ENCODE measurements around the gene RBKS.
A peak's percentile ranks its signal among the peaks of the same experiment; 100 is the strongest.
"Not testable (repeated sequence)": the region's sequence is repeated elsewhere in the genome, so short reads cannot be mapped to it uniquely, and the experiment has no call there.

The RBKS gene

DNA sequence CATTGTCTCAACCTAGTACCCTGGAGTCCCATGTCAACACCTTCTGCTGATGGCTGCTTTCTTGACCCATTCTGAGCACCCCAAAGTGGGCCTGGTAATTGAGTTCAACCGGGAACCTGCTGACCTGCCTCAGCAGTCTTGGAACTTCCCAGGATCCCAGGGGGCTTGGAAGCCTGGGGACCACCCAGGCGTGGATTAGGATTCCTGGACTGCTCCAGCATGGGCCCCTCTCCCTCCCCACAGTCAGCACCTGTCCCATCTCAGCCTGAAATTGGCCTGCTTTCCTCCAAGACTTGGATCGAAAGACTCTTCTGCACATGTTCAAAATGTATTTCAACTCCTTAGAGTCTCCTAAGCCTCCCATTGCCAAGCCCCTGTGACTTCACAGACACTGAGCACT lies 134.1 kb downstream of the RBKS start:
- DNase-seq: no peak

DNA sequence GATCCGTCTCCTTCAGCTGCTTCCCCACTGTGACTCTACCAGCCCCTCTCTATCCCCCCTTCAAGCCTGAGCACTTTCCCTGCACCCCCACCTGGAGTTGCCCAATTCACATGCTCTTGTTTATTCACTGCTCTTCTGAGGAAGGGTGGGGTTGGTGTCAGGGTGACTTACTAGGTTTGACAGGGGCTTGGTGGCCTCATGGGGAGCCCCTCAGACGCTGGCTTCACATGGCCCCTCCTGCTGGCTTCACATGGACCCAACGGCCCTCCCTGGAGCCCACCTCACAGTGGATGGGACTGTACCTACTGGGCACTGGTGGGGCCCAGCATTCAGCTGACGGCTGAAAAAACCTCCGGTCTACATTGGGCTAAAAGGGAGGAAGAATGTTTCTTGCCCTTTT lies 135.4 kb downstream of the RBKS start:
- no peak for DNase-seq

DNA sequence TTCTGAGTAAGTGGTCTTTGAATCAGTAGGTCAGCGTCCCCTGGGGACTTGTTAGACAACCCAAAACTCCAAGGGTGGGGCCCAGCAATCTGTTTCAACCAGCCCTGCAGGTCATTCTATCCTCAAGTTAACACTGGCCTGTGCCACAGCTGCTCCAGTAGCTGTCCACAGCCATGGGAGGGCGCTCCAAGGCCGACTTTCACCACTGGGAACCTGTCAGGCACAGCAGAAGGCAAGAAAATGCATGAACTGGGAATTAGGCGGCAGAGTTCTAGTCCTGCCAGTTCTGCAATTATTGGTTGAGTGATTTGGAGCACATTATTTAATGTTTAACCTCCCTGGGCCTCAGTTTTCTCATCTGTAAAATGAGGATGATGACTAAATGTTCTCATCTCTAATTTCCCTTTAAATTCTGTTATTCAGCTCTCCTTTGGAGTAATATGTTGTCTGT lies 136.0 kb downstream of the RBKS start:
- DNase-seq: peak; percentile 65

GRCh38 chr2:27752551-27753237 lies 137.5 kb downstream of the RBKS start:
- no peak for DNase-seq

DNA sequence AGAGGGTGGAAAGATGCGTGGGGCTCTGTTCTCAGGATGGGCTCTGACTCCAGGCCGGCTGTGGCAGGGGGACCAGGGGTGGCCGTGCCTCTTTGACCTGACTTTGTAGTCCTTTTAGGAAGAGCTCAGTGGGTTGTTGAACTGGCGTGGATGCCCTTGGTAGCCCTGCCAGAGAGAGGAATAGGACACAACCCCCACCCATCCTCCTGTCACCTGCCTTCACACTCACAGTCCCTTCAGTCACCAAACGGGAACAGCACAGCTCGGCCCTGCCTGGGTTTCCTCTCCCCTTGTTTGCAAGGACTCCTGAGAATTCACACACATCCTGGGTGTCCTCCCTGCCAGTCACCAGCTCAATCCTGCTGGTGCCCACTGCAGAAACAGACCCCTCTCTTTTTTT lies 138.8 kb downstream of the RBKS start:
- no peak for DNase-seq

DNA sequence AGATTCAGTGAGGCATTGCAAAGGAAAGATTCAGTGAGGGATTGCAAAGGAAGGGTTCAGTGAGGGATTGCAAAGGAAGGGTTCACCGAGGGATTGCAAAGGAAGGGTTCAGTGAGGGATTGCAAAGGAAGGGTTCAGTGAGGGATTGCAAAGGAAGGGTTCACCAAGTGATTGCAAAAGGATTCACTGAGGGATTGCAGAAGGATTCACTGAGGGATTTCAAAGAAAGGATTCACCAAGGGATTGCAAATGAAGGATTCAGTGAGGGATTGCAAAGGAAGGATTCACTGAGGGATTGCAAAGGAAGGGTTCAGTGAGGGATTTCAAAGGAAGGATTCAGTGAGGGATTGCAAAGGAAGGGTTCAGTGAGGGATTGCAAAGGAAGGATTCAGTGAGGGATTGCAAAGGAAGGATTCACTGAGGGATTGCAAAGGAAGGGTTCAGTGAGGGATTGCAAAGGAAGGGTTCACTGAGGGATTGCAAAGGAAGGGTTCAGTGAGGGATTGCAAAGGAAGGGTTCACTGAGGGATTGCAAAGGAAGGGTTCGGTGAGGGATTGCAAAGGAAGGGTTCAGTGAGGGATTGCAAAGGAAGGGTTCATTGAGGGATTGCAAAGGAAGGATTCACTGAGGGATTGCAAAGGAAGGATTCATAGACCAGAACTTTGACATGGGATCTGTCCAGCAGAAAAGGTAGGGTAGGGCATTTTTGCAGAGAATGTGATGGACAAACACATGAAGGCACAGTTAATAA lies 141.2 kb downstream of the RBKS start:
- not testable (repeated sequence) for DNase-seq

GRCh38 chr2:27747827-27748352 lies 142.3 kb downstream of the RBKS start:
- DNase-seq: no peak

- no peak for DNase-seq
Observed at GRCh38 chr2:27746325-27746724, 143.9 kb downstream of the RBKS start.

GRCh38 chr2:27745494-27745893 lies 144.7 kb downstream of the RBKS start:
- not testable (repeated sequence) for DNase-seq

DNA sequence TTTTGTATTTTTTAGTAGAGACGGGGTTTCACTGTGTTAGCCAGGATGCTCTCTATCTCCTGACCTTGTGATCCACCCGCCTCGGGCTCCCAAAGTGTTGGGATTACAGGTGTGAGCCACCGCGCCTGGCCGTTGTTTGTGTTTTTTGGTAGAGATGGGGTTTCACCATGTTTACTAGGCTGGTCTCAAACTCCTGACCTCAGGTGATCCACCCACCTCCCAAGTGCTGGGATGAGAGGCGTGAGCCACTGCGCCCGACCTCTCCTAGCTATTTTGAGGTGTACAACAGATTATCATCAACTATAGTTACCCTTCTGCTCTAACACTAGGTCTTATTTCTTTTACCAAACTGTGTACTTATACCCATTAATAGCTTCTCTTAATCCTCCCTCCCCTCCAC lies 147.6 kb downstream of the RBKS start:
- DNase-seq: no peak

DNA sequence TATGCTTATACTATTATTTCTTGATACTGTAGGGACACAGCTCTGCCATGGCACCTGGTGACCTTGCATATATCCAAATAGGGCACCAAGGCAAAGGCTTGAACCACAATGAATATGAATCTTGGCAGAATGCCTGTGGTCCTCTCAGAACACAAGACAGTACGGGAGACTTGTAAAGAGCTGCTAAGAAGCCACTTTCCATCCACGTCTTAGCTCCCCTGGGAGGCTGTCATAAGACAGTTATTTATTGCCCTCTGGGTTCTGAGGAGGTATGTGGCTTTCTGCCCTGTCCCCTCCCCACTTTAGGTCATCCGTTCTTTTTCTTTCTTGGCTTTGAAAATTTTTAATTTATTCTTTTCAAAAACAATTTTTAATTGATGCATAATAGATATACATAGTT lies 148.5 kb downstream of the RBKS start:
- no peak for DNase-seq

DNA sequence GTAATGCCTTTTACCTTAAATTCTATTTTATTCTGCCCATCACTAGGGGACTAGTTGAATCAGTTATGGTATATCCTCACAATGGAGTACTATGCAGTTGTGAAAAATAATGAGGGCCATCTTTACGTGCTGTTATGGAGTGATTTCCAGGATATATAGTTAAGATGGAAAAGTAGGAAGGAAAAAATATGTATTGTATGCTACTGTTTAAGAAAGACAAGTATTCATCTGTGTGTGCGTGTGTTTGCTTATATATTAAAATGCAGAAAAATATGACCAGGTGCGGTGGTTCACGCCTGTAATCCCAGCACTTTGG lies 151.2 kb downstream of the RBKS start:
- no peak for DNase-seq

DNA sequence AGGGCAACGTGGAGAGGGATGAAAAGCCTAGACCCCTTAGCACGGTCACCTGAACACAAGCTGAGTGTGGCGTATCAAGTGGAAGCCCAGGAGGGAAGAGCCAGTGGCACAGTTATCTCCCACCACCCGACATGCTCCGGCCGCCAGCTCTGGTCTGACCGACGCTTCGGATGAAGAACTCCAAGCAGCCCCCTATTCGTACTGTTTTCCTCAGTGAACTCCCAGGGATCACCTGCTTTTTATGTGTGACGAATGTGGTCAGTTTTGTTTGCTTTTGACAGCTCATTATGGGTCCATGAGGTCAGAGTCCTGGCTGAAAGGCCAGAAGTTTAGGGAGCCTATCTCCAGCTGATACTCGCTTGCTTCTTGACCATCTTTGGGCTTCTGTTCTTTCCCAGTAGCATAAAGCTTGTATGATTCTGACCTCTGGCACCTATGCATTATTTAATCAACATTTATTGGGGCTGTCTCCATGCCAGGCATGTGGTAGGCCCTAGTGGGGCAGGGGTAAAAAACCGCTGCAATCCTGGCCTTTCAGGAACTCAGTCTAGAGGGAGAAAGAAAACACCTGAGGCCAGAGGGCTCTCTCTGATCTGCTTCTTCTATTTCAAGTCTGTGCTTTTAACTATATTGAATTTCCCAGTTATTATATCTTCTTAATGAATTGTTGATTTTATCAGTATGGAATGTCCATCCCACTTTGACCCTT lies 151.7 kb downstream of the RBKS start:
- DNase-seq: no peak

DNA sequence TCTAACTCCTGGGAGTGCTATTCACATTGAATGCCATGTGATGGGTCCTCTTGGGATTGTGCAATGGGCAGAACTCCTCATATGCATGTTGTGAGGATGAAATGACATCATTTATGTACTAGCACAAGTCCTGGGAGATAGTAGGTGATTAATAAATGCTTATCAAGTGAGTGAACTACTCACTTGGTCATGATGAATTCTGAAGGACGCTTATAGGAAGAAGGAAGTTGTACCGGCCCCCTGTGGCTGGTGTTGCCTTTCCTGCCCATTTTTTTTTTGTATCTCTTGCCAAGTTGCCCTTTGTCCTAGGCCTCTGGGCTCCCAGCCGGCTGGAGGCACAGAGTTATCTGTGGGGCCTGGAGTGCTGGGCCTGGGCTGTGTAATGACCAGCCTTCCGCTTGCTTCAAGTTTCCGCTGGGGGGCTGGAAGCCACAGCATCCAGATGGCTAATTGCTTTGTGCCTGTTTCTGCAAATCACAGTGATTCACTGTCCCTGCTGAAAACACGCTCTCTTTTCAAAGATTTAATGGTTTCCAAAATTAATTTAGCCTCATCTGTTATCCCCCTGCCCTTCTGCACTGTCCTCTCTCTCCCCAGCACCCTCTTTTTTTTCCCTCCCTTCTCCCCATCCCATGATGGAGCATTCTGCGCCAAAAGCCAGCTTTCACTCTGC lies 152.4 kb downstream of the RBKS start:
- no peak for DNase-seq

GRCh38 chr2:27736890-27737204 lies 153.3 kb downstream of the RBKS start:
- no peak for DNase-seq

DNA sequence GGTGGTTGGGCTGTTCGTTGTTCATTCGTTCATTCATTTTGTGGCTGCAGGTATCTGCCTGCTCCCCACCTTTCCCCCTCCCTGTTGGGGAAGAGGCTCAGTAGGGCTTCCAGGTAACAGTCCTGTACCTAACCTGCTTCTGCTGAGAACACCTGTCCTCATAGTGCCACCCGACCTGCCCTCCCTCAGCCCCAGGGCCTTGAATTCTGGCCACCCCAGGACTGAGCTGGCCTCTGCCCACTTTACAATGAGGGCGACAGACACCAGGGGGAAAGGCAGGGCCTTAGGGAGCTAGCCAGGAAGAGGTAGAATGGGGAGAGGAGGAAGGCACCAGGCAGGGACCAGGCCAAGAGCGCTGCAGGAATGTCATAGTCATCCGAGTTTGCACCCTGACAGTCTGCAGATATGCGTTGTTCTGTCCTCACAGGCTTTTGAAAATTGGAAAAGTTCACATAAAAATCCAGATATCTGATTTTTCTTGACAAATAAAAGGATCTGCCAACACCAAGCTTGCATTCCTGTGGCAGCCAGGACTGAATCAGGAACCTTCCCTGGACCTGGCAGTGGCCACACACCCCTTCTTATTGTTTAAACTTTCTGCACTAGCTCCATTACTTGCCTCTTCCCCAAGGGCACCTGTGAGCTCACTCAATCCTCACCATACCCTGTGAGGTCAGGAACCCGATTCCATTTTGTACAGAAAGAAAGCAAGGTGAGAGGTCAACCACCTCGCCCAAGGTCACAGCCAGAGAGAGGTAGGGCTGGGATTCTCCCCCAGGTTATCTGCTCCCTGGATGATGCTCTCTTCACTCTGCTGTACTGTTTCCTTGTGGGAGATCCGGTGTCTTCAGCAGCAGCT lies 153.9 kb downstream of the RBKS start:
- DNase-seq: no peak

GRCh38 chr2:27735263-27735904 lies 154.8 kb downstream of the RBKS start:
- peak; percentile 57 for DNase-seq

DNA sequence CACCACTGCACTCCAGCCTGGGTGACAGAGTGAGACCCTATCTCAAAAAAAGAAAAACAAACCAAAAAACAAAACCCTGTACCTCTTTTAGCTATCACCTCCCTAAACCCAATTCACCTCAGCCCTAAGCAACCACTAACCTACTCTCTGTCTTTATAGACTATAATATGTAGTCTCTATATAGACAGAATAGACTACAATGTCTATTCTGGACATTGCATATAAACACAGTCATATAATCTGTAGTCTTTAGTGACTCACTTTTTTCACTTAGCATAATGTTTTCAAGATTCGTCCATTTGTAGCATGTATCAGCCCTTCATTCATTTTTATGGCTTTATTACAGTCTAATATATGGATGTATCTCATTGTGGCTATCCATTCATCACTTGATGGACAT lies 155.9 kb downstream of the RBKS start:
- no peak for DNase-seq

Data from CD4-positive, alpha-beta T cell treated with Interferon gamma for 1 hour (primary cell).